ENCODE data around the gene UPP1.
"Not testable (repeated sequence)": the region's sequence is repeated elsewhere in the genome, so short reads cannot be mapped to it uniquely, and the experiment has no call there.

The UPP1 gene

DNA sequence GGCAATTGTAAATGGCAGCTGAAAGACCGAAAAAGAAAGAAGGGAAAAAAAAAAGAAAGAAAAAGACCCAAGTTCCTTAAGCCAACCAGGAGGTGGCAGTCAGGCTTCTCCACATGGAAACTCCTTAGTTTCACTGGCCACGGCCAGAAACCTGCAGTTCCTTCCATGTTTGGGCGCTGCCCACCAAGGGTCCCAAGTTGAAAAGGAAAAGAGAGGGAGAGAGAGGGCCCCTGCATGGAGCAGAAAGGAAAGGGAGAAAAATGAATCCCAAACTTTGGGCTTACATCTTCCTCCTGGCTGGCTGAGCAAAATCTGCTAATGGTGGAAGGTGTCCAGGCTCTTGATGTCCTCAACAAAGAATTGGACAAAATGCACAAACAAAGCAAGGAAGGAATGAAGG lies 50.4 kb downstream of the UPP1 start:
- Histone ChIP-seq H3K9ac (ENCODE audit: low read length) (no peak overlapping the region), H3K27me3 (ENCODE audit: control insufficient read depth, insufficient read depth, low read length) (no peaks in the 10 kb centered on the region), H3K4me3 (ENCODE audit: low read depth, low read length) (no peak overlapping the region), H3K9me3 (ENCODE audit: control insufficient read depth, insufficient read depth, low read depth, low read length) (peaks cover 57% of the 10 kb centered on the region), H3K36me3 (ENCODE audit: control insufficient read depth, insufficient read depth, low read length) (no peaks in the 10 kb centered on the region), H3K27ac (ENCODE audit: low read depth, low read length) (no peak overlapping the region), H3K4me1 (ENCODE audit: control insufficient read depth, insufficient read depth, low read length) (no peaks in the 10 kb centered on the region)

DNA sequence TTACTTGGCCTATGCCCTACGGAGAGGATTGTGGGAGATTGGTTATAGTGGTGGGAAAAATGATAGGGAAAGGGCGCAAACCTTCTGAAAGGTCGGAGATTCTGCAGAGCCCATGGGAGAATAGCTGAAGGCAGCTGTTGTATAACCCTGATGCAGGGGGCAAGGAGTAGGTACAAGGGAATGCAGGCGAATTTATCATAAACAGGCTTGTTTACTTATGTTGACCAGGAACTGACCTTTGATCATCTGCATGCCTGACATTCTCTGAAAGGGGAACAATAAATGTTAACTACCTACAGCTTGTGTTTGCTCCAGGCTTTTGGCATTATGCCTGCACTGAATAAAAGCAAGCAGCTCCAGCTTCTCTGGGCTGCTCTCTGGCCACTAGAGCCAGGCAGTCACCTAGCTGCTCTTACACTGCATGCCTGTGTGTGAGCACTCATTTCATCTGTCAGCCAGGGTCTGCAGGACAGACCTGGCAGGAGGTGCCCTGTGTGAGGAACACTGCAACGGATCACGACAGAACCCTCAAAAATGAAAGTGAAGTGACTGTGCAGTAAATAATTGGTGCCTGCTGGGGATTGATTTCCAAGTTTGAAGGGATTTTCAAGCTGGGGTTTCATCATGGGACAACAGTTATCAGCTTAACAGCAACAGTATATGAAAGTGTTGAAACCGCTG lies 51.1 kb downstream of the UPP1 start:
- no peak overlapping the region for H3K27ac ChIP-seq (ENCODE audit: low read depth, low read length)
- H3K4me3 ChIP-seq (ENCODE audit: low read depth, low read length) = no peak overlapping the region
- no peak overlapping the region for H3K9ac ChIP-seq (ENCODE audit: low read length)
- no peaks in the 10 kb centered on the region for H3K27me3 ChIP-seq (ENCODE audit: control insufficient read depth, insufficient read depth, low read length)
- no peaks in the 10 kb centered on the region for H3K4me1 ChIP-seq (ENCODE audit: control insufficient read depth, insufficient read depth, low read length)
- H3K36me3 ChIP-seq (ENCODE audit: control insufficient read depth, insufficient read depth, low read length) = no peaks in the 10 kb centered on the region
- H3K9me3 ChIP-seq (ENCODE audit: control insufficient read depth, insufficient read depth, low read depth, low read length) = peaks cover 59% of the 10 kb centered on the region

DNA sequence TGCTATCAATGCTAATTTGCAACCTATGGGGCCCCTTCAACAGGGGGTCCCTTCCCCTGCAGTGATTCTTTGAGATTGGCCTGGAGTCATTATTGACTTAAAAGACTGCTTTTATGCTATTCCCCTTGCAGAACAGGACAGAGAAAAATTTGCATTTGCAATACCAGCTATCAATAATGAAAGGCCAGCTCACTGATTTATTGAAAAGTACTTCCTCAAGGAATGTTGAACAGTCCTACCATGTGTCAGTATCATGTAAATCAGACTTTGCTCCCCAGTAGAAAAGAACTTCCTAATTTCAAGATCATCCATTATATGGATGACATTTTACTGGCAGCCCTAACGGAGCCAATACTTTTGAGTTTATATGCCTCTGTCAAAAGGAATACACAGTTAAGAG lies 52.5 kb downstream of the UPP1 start:
- H3K4me3 ChIP-seq (ENCODE audit: low read depth, low read length) = no peak overlapping the region
- H3K27ac ChIP-seq (ENCODE audit: low read depth, low read length) = no peak overlapping the region
- no peaks in the 10 kb centered on the region for H3K27me3 ChIP-seq (ENCODE audit: control insufficient read depth, insufficient read depth, low read length)
- peaks cover 52% of the 10 kb centered on the region for H3K9me3 ChIP-seq (ENCODE audit: control insufficient read depth, insufficient read depth, low read depth, low read length)
- H3K4me1 ChIP-seq (ENCODE audit: control insufficient read depth, insufficient read depth, low read length) = peaks cover 4% of the 10 kb centered on the region; the same call in 1 of the 2 replicates
- H3K9ac ChIP-seq (ENCODE audit: low read length) = no peak overlapping the region
- no peaks in the 10 kb centered on the region for H3K36me3 ChIP-seq (ENCODE audit: control insufficient read depth, insufficient read depth, low read length)

DNA sequence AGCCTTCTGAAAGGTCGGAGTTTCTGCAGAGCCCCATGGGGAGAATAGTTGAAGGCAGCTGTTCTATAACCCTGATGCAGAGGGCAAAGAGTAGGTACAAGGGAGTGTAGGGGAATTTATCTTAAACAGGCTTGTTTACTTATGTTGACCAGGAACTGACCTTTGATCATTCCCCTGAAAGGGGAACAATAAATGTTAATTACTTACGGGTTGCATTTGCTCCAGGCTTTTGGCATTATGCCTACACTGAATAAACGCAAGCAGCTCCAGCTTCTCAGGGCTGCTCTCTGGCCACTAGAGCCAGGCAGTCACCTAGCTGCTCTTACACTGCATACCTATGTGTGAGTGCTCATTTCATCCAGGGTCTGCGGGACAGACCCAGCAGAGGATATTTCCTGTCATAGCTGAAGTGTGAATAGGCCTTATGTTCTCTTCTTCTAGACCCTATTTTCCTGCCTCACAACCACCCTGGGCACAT lies 55.3 kb downstream of the UPP1 start:
- H3K27ac ChIP-seq (ENCODE audit: low read depth, low read length) = no peak overlapping the region; the same call in 1 of the 2 replicates
- H3K4me1 ChIP-seq (ENCODE audit: control insufficient read depth, insufficient read depth, low read length) = peaks cover 19% of the 10 kb centered on the region
- no peak overlapping the region for H3K9ac ChIP-seq (ENCODE audit: low read length)
- H3K27me3 ChIP-seq (ENCODE audit: control insufficient read depth, insufficient read depth, low read length) = no peaks in the 10 kb centered on the region
- H3K4me3 ChIP-seq (ENCODE audit: low read depth, low read length) = no peak overlapping the region
- no peaks in the 10 kb centered on the region for H3K36me3 ChIP-seq (ENCODE audit: control insufficient read depth, insufficient read depth, low read length)
- H3K9me3 ChIP-seq (ENCODE audit: control insufficient read depth, insufficient read depth, low read depth, low read length) = peaks cover 45% of the 10 kb centered on the region

DNA sequence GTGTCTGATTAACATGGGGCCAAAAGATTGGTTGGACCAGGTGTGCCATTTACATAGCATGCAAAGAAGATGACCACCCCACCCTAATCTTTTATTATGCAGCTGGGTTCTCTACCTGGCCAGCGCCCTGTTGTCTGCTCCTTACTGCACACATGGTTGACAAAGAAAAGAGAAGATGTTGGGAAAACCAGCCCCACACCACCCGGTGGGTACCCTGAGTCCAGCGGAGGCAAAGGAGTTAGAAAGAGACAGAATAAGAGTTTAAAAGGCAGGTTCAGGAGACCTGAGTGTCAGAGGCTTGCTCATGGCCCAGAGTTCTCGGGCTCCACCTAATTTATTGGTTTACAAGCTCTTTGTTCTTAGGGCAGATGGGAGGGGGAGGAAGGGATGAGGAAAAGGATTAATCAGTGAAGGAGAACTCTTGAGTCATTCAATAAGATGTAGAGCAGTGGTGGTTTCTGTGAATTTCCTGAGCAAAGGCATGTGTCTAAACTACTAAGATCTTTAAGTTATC lies 58.1 kb downstream of the UPP1 start:
- peak overlapping the region; percentile 17; the same call in 1 of the 2 replicates for H3K4me3 ChIP-seq (ENCODE audit: low read depth, low read length)
- H3K36me3 ChIP-seq (ENCODE audit: control insufficient read depth, insufficient read depth, low read length) = no peaks in the 10 kb centered on the region
- H3K9ac ChIP-seq (ENCODE audit: low read length) = peak overlapping the region; percentile 45
- no peaks in the 10 kb centered on the region for H3K27me3 ChIP-seq (ENCODE audit: control insufficient read depth, insufficient read depth, low read length)
- peaks cover 29% of the 10 kb centered on the region for H3K9me3 ChIP-seq (ENCODE audit: control insufficient read depth, insufficient read depth, low read depth, low read length)
- peak overlapping the region; percentile 68; the same call in 1 of the 2 replicates for H3K27ac ChIP-seq (ENCODE audit: low read depth, low read length)
- peaks cover 19% of the 10 kb centered on the region for H3K4me1 ChIP-seq (ENCODE audit: control insufficient read depth, insufficient read depth, low read length)

DNA sequence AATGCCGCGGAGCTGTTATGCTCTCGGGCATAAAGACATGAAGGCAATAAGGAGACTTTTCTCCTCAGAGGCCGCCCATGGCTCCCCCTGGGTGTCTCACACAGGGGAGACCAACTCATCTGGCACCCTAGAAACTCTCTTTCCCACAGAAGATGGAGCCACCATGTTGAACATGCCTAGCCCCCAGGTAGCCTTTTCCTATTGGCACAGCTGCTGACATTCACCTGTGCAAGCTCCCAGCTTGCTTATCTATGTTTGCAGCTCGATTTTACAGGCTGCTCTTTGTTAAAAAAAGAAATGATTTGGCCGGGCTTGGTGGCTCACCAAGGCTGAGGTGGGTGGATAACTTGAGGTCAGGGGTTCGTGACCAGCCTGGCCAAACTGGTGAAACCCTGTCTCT lies 58.6 kb downstream of the UPP1 start:
- Histone ChIP-seq H3K9me3 (ENCODE audit: control insufficient read depth, insufficient read depth, low read depth, low read length) (peaks cover 27% of the 10 kb centered on the region), H3K4me1 (ENCODE audit: control insufficient read depth, insufficient read depth, low read length) (peaks cover 19% of the 10 kb centered on the region), H3K4me3 (ENCODE audit: low read depth, low read length) (peak overlapping the region; percentile 17; the same call in 1 of the 2 replicates), H3K27ac (ENCODE audit: low read depth, low read length) (peak overlapping the region; percentile 68; the same call in 1 of the 2 replicates), H3K9ac (ENCODE audit: low read length) (peak overlapping the region; percentile 45)
- not testable (repeated sequence) for H3K27me3 ChIP-seq (ENCODE audit: control insufficient read depth, insufficient read depth, low read length); H3K36me3 ChIP-seq (ENCODE audit: control insufficient read depth, insufficient read depth, low read length)

DNA sequence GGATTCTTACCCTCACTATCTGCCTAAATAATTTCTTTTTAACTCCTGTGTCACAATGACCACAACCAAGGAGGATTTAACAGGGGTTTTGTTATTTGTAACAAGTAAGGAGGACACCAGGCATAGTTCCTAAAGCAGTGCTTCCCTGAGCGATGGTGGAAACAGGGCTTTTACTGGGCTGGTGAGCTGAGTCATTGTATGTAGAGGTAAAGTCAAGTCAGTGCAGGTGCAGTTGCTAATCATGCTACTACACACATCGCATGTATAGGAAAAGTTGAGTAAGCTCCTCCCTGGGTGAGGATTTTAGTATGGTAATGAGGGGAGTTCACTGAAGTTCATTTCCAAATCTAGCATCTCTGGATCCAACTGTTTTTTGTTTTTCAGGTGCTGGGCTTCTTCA lies 59.2 kb downstream of the UPP1 start:
- no peak overlapping the region for H3K9ac ChIP-seq (ENCODE audit: low read length)
- H3K27me3 ChIP-seq (ENCODE audit: control insufficient read depth, insufficient read depth, low read length) = no peaks in the 10 kb centered on the region
- H3K4me1 ChIP-seq (ENCODE audit: control insufficient read depth, insufficient read depth, low read length) = peaks cover 19% of the 10 kb centered on the region
- no peaks in the 10 kb centered on the region for H3K36me3 ChIP-seq (ENCODE audit: control insufficient read depth, insufficient read depth, low read length)
- no peak overlapping the region for H3K27ac ChIP-seq (ENCODE audit: low read depth, low read length)
- H3K4me3 ChIP-seq (ENCODE audit: low read depth, low read length) = no peak overlapping the region
- peaks cover 21% of the 10 kb centered on the region for H3K9me3 ChIP-seq (ENCODE audit: control insufficient read depth, insufficient read depth, low read depth, low read length)

DNA sequence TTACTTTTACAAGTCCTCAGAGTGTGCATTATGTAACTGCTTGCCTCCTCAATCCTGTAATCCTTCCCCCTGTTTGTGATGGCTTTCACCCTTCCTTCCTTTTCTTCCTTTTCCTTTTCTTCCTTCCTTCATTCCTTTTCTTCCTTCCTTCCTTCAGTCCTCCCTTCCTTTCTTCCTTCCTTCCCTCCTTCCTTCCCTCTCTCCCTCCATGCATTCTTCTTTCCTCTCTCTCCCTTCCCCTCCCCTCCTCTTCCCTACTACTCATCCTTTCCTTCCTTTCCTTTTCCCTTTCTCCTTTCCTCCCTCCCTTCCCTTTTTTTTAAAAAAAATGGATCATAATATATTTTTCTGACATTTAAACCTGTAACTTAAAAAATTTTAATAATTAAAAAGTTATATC lies 60.0 kb downstream of the UPP1 start:
- Histone ChIP-seq H3K27ac (ENCODE audit: low read depth, low read length) (no peak overlapping the region), H3K4me3 (ENCODE audit: low read depth, low read length) (no peak overlapping the region), H3K27me3 (ENCODE audit: control insufficient read depth, insufficient read depth, low read length) (no peaks in the 10 kb centered on the region), H3K9me3 (ENCODE audit: control insufficient read depth, insufficient read depth, low read depth, low read length) (peaks cover 17% of the 10 kb centered on the region; the same call in 1 of the 2 replicates), H3K36me3 (ENCODE audit: control insufficient read depth, insufficient read depth, low read length) (no peaks in the 10 kb centered on the region), H3K9ac (ENCODE audit: low read length) (no peak overlapping the region), H3K4me1 (ENCODE audit: control insufficient read depth, insufficient read depth, low read length) (peaks cover 19% of the 10 kb centered on the region)

DNA sequence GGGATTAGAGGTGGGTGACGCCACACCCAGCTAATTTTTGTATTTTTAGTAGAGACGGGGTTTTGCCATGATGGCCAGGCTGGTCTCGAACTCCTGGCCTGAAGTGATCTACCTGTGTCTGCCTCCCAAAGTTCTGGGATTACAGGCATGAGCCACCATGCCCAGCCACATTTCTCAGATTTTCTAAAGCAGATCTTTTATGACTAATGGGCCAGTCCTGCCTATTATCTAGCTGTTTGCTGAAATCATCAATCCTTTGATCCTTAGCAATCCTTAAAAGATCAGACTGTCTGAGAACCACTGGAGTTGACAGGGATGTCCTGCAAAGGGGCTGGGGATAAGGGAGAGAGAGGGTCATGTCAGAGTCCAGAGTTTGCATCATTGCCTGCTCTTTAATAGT lies 61.0 kb downstream of the UPP1 start:
- Histone ChIP-seq H3K36me3 (ENCODE audit: control insufficient read depth, insufficient read depth, low read length) (no peaks in the 10 kb centered on the region), H3K27me3 (ENCODE audit: control insufficient read depth, insufficient read depth, low read length) (no peaks in the 10 kb centered on the region), H3K4me3 (ENCODE audit: low read depth, low read length) (no peak overlapping the region), H3K9me3 (ENCODE audit: control insufficient read depth, insufficient read depth, low read depth, low read length) (peaks cover 10% of the 10 kb centered on the region; the same call in 1 of the 2 replicates), H3K4me1 (ENCODE audit: control insufficient read depth, insufficient read depth, low read length) (peaks cover 19% of the 10 kb centered on the region), H3K9ac (ENCODE audit: low read length) (no peak overlapping the region), H3K27ac (ENCODE audit: low read depth, low read length) (no peak overlapping the region)

DNA sequence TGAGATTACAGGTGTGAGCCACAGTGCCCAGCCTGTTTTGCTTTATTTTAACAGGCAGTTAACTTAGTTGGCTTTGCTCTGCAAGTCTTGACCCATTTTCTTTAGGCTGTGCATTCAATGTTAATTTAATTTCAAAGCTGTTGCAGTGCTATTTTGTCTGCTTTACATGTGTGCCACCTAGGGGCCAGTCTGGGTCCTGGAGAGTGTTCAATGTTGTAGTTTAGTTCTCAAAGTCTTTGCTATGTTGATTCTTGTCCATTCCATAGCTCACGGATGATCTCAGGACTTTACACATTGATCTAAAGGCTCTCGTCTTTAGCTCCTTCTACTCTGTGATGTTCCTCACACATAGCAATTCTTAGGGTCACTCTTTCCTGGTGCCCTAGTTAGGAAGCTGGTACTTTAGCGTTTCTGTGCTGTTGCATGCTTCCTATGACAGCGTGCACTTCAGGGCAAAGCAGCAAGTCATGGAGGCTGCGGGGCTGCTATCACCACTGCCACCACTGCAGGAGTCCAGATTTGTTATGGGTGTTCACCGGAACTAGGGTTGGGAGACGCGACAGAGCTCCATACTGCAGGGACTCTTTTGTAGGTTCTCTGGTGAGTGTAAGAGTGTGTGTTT lies 65.8 kb downstream of the UPP1 start:
- Histone ChIP-seq H3K27me3 (ENCODE audit: control insufficient read depth, insufficient read depth, low read length) (no peaks in the 10 kb centered on the region), H3K9ac (ENCODE audit: low read length) (no peak overlapping the region), H3K4me3 (ENCODE audit: low read depth, low read length) (no peak overlapping the region), H3K36me3 (ENCODE audit: control insufficient read depth, insufficient read depth, low read length) (no peaks in the 10 kb centered on the region), H3K27ac (ENCODE audit: low read depth, low read length) (no peak overlapping the region), H3K9me3 (ENCODE audit: control insufficient read depth, insufficient read depth, low read depth, low read length) (peaks cover 10% of the 10 kb centered on the region; the same call in 1 of the 2 replicates), H3K4me1 (ENCODE audit: control insufficient read depth, insufficient read depth, low read length) (no peaks in the 10 kb centered on the region)

All from HUES6 (cell line).